ENCODE measurements around the gene ZNF511. TPM values are rescaled to one million over a fixed set of nuclear protein-coding genes. Genes with fewer than 3 reads are reported as not detected.

ZNF511 gene
- total RNA-seq, 1 experiment from 2014 or later, result 42.7 TPM

DNA sequence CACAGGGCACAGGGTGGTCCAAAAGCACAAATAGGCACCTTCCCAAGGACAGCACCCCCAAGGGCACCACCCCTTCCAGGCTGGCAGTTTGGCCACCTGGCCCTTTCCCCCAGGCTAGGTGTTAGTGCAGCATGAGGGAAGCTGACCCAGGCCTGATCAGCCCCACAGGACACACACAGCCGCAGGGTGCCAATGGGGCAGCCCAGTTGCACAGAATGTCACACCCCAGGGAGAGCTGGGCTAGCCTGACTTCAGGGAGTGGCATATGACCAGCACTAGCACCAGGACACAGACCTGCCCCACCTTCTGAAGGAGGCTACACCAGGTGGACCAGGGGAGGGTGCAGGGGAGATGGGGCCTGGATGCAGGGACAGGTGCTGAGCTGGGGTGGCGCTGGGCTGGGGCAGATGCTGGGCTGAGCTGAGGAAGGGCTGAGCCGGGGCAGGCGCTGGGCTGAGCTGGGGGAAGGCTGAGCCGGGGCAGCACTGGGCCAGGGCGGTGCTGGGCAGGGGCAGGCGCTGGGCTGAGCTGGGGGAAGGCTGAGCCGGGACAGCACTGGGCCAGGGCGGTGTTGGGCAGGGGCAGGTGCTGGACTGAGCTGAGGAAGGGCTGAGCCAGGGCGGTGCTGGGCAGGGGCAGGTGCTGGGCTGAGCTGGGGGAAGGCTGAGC lies 28.2 kb upstream of the ZNF511 start:
- no TSS peak for BruUV-seq (replicated peaks)
- intact Hi-C loops (cut with micrococcal nuclease), result no loop called here
- Mint-ChIP-seq H3K9me3 (ENCODE audit: unreplicated experiment) (no peaks in the 10 kb centered on the region), H3K36me3 (ENCODE audit: insufficient read depth, unreplicated experiment) (peaks cover 45% of the 10 kb centered on the region), H3K4me1 (ENCODE audit: insufficient read depth, unreplicated experiment) (peaks cover 16% of the 10 kb centered on the region), H3K27ac (ENCODE audit: low read depth, unreplicated experiment) (no peak overlapping the region), H3K27me3 (ENCODE audit: insufficient read depth, unreplicated experiment) (no peaks in the 10 kb centered on the region), H3K4me3 (ENCODE audit: unreplicated experiment) (no peak overlapping the region)
- DNase-seq (ENCODE audit: unreplicated experiment), result no peak
- TF ChIP-seq, protein P1, sequence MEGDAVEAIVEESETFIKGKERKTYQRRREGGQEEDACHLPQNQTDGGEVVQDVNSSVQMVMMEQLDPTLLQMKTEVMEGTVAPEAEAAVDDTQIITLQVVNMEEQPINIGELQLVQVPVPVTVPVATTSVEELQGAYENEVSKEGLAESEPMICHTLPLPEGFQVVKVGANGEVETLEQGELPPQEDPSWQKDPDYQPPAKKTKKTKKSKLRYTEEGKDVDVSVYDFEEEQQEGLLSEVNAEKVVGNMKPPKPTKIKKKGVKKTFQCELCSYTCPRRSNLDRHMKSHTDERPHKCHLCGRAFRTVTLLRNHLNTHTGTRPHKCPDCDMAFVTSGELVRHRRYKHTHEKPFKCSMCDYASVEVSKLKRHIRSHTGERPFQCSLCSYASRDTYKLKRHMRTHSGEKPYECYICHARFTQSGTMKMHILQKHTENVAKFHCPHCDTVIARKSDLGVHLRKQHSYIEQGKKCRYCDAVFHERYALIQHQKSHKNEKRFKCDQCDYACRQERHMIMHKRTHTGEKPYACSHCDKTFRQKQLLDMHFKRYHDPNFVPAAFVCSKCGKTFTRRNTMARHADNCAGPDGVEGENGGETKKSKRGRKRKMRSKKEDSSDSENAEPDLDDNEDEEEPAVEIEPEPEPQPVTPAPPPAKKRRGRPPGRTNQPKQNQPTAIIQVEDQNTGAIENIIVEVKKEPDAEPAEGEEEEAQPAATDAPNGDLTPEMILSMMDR (IDR thresholded peaks at IDR 0.05; ENCODE audit: unreplicated experiment), result no peak
- CTCF ChIA-PET, result interaction anchor here (0.6 to 1.6 kb wide), 5 partner anchors 27 to 827 kb away, joined by 3 to 5 read pairs (median 3); no protein-coding TSS in a partner anchor
- POLR2A ChIA-PET, result interaction anchor here (1.0 kb wide), 1 partner anchor 21 kb away, joined by 4 read pairs; no protein-coding TSS in a partner anchor

DNA sequence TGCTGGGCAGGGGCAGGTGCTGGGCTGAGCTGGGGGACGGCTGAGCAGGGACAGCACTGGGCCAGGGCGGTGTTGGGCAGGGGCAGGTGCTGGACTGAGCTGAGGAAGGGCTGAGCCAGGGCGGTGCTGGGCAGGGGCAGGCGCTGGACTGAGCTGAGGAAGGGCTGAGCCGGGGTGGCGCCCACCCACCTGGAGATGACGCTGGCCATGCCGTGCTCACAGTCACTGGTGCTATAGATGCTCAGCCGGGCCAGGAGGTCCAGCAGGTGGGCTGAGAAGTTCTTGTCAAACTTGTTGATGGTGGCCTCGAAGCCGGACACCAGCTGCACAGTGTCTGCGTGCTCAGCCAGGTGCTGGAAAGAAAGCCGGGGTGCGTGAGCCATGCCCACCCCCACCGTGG lies 27.6 kb upstream of the ZNF511 start:
- Mint-ChIP-seq H3K27ac (ENCODE audit: low read depth, unreplicated experiment) (no peak overlapping the region), H3K4me1 (ENCODE audit: insufficient read depth, unreplicated experiment) (peaks cover 16% of the 10 kb centered on the region), H3K4me3 (ENCODE audit: unreplicated experiment) (no peak overlapping the region), H3K27me3 (ENCODE audit: insufficient read depth, unreplicated experiment) (no peaks in the 10 kb centered on the region), H3K36me3 (ENCODE audit: insufficient read depth, unreplicated experiment) (peaks cover 47% of the 10 kb centered on the region), H3K9me3 (ENCODE audit: unreplicated experiment) (no peaks in the 10 kb centered on the region)
- intact Hi-C loops (cut with micrococcal nuclease), result no loop called here
- no TSS peak for BruUV-seq (replicated peaks)
- CTCF ChIA-PET, result interaction anchor here (0.6 to 1.6 kb wide), 5 partner anchors 14 to 828 kb away, joined by 3 to 5 read pairs (median 4); no protein-coding TSS in a partner anchor
- no peak for DNase-seq (ENCODE audit: unreplicated experiment)
- TF ChIP-seq, protein P1 (IDR thresholded peaks at IDR 0.05; ENCODE audit: unreplicated experiment), result no peak
- POLR2A ChIA-PET, result no interaction called here

DNA sequence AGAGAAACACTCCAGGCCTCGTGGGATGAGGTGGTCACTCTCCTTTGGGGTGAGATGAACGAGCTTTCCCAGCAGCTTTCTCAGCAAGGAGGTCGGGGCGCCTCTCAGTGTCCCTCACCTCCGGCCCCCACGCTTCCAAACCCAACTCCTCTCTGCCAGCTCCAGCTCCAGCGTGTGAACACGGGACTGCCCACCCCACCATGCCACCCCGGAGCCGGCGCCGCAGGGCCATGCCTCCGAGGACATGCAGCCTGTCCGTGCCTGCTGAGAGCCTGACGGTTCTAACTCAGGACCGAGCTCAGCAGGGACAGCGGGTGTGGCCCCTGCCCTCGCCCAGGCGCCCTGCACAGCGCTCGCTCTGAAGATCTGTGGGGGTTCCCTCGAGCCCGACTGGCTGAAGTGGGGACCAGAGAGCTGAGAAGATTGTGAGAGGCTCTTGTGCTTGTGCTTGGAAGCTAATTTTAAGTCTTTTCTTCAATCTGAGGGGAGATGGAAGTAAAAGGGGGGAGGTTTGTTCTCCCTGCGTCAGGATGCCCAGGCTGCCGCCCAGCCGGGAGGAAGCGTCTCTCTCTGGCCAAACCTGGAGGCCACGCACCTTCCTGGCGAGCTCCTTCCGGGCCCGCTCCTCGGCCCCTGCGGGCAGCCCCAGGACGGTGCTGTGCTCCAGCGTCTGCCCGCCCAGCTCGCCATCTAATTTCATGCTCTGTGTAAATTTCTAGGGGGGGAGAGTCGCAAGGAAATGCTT lies 26.9 kb upstream of the ZNF511 start:
- Mint-ChIP-seq H3K36me3 (ENCODE audit: insufficient read depth, unreplicated experiment) (peaks cover 54% of the 10 kb centered on the region), H3K27me3 (ENCODE audit: insufficient read depth, unreplicated experiment) (no peaks in the 10 kb centered on the region), H3K4me3 (ENCODE audit: unreplicated experiment) (no peak overlapping the region), H3K27ac (ENCODE audit: low read depth, unreplicated experiment) (no peak overlapping the region), H3K9me3 (ENCODE audit: unreplicated experiment) (no peaks in the 10 kb centered on the region), H3K4me1 (ENCODE audit: insufficient read depth, unreplicated experiment) (peaks cover 16% of the 10 kb centered on the region)
- no peak for DNase-seq (ENCODE audit: unreplicated experiment)
- BruUV-seq (replicated peaks), result no TSS peak
- ChIA-PET CTCF (interaction anchor here (0.7 to 1.5 kb wide), 3 partner anchors 13 to 26 kb away, joined by 3 to 8 read pairs (median 4); no protein-coding TSS in a partner anchor), POLR2A (no interaction called here)
- intact Hi-C loops (cut with micrococcal nuclease), result no loop called here
- TF ChIP-seq, protein P1 (IDR thresholded peaks at IDR 0.05; ENCODE audit: unreplicated experiment), result no peak

DNA sequence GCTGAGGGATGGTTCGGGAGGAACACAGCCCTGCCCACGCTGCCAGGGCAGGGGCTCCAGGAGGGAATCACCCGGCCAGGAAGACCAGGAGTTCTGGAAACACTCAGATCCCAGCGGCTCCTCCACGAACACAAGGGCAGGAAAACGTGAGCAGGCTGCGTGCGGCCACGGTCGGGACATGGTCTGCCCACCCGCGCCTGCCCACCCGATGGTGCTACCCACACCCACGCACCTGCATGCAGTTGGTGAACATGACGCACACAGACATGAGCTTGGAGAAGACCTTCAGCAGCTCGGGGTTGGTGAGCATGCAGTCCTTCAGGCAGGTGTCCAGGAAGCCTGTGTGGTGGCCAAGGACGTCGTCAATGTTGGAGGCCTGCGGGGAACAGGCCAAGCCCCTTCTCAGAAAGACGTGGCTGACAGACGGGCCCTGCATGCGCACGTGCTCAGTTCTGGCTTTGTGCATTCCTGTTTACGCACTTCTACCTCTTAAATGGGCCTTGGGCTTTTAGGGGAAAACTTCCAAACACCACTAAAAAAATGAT lies 25.8 kb upstream of the ZNF511 start:
- H3K4me3 Mint-ChIP-seq (ENCODE audit: unreplicated experiment), result no peak overlapping the region
- no peaks in the 10 kb centered on the region for H3K27me3 Mint-ChIP-seq (ENCODE audit: insufficient read depth, unreplicated experiment)
- DNase-seq (ENCODE audit: unreplicated experiment), result no peak
- POLR2A ChIA-PET, result no interaction called here
- no peaks in the 10 kb centered on the region for H3K9me3 Mint-ChIP-seq (ENCODE audit: unreplicated experiment)
- CTCF ChIA-PET, result interaction anchor here (1.5 kb wide), 2 partner anchors 12 to 24 kb away, joined by 4 to 8 read pairs; no protein-coding TSS in a partner anchor
- TF ChIP-seq, protein P1 (IDR thresholded peaks at IDR 0.05; ENCODE audit: unreplicated experiment), result no peak
- intact Hi-C loops (cut with micrococcal nuclease), result no loop called here
- H3K27ac Mint-ChIP-seq (ENCODE audit: low read depth, unreplicated experiment), result no peak overlapping the region
- H3K4me1 Mint-ChIP-seq (ENCODE audit: insufficient read depth, unreplicated experiment), result peaks cover 11% of the 10 kb centered on the region
- H3K36me3 Mint-ChIP-seq (ENCODE audit: insufficient read depth, unreplicated experiment), result peaks cover 65% of the 10 kb centered on the region
- no TSS peak for BruUV-seq (replicated peaks)

Measured in MCF 10A (cell line).